Glomerular endothelial cell (primary cell): ENCODE measurements around the gene SGPL1. TPM values are rescaled to one million over a fixed set of nuclear protein-coding genes. Genes with fewer than 3 reads are reported as not detected.
A peak's percentile ranks its signal among the peaks of the same experiment; 100 is the strongest.

Source experiments
- DNase-seq: peaks from one replicate; pipeline ENCODE4 v3.0.0-alpha.2; 2011; ENCODE audit warnings: low read depth, low spot score; ENCODE audit errors: extremely low read depth
- total RNA-seq: library from RNA; depleted of rRNA; stranded (reverse); fragments of >200 nt; gene quantifications from 2 replicates; pipeline ENCODE4 v1.2.3, GENCODE V29; 2015

Gene SGPL1
- total RNA-seq, 1 donor from 2014 or later: 24.2 TPM

DNA sequence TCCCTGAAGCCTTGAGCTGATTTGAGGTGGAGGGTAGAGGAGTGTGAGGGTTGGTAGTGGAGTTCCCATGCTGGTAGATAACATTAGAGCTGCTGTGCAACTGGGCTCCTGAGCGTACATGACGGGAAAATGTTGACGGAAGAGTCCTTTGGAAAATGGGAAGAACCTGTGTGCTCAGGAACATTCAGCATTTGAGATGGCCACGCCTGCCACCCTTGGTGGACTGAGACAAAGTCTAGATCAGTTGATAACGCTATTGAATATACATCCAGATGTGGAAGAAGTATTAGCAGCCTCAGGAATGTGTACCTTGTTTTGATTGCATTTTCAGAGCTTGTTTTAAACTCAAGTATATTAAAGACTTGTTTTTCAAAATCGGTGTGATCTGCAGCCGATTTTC, 56.5 kb downstream of the SGPL1 start:
- DNase-seq: no peak

DNA sequence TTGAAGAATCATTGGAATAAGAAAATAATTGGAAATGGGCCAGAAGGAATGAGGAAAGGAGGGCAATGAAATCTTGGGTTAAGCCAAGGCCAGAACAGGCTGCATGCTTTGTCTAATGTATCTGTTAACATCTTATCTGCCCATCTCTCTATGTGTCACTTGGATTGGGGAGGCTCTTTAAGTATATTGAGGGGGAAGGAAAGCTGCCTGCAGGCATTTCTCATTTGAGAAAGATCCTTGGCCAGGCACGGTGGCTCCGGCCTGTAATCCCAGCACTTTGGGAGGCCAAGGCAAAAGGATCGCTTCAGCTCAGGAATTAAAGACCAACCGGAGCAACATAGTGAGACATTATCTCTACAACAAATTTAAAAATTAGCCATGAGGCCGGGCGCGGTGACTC, 58.3 kb downstream of the SGPL1 start:
- DNase-seq: no peak

DNA sequence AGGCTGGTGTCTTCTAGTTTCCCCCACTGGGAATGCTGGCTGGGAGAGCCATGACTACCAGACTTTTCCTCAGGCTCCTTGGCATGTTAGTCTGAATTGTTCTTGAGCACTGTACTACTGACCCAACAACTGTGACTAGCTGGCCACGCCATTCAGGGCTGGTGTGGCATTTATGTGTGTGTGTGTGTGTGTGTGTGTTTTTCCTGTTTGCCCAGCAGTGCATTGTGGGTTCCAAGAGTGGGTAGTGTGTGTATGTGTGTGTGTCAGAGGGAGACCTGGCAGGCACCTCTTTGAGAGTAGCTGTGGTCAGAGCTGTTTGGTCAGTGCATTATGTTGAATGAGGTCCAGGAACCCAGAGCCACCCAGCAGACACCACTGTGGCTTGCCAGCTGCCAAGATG, 63.5 kb downstream of the SGPL1 start:
- DNase-seq: no peak

DNA sequence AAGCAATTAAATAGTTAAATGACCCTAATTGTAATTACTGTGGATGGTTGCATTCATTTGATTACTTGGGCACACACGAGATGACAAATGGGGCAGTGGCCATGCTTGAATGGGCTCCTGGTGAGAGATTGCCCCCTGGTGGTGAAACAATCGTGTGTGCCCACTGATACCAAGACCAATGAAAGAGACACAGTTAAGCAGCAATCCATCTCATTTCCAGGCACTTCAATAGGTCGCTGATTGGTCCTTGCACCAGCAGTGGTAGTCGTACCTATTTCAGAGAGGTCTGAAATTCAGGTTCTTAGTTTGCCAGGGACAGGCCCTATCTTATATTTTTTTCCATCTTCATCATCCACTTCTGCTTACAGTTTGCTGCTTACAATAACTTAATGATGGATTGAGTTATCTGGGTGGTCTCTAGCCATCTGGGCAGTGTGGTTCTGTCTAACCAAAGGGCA, 64.4 kb downstream of the SGPL1 start:
- DNase-seq: peak; percentile 72

DNA sequence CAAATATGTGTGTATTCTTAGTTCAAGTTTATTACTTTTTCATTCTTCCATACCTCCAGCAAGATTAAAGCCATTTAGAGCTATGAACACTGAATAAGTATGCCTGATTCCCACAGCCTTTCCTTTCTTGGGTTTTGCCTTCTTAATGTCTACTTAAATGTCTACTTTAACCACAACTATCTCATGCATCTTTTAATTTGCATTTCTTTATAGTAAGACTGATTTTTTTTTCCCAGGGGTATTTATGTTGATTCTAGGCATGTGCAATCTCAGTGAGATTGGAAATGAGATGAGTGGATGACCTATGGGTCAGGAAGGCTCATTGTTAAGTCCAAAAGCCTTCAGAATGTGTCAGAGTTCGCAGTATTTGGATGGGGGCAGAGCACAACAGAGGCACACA, 69.0 kb downstream of the SGPL1 start:
- no peak for DNase-seq

DNA sequence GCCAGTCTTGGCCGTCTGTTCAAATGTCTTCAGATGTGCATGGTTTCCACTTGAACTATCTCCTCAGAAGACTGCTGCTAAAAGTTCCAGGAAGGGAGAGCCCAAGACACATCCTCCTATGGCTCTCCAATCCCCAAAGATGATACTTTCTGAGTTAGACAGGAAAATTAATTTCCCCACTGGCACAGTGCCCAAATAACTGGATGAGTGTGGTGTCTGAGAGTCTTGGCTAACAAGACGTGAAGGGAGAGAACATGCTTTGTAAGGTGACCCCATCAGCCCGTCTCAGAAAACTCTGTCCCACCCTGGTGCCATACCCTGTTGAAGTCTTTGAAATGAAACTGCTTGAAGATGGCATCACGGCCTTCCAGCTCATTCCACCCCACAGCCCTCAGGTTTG, 69.7 kb downstream of the SGPL1 start:
- DNase-seq: no peak

DNA sequence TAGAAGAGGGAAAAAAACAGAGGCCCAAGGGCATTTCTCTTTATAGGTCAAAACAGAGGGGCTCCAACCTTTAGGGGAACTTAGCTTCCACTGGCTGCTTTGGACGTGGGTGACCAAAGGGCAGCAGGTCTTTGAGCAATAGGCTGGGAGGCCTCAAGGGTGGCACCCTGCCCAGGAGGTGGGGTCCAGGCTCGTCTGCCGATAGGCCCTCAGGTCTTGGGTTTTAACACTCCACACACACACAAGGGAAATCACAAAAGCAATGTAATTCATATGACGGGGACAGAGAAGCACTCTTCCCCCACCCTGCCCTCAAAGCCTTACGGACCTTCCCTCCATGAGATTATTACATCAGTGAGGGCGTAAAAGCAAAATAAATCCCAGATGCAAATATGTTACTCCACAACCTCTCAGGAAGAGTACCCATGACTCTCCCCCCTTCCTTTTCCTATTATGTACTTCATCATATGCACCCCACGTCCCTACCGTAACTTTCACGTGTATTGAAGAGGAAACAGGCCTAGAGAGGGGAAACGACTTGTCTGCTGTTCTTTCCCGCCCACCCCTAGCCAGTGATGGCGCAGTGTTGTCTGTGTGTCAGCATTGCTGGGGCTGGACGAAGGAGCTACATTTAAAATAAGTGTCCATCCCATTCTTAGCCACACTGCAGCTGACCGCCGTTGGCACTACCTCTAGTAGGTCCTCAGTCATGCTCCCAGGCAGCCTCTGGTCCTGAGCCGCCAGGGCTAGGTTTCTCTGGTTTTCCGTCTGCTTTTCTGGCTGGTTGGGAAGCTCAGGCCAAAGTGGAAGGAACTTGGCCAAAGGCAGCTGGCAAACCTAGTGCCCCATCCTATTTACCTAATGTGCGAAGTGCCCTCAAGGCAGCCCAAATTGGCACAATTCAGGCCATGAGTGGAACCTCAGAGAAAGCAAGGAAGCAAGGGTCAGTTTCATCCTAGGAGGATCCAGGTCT, 70.5 kb downstream of the SGPL1 start:
- DNase-seq: no peak

DNA sequence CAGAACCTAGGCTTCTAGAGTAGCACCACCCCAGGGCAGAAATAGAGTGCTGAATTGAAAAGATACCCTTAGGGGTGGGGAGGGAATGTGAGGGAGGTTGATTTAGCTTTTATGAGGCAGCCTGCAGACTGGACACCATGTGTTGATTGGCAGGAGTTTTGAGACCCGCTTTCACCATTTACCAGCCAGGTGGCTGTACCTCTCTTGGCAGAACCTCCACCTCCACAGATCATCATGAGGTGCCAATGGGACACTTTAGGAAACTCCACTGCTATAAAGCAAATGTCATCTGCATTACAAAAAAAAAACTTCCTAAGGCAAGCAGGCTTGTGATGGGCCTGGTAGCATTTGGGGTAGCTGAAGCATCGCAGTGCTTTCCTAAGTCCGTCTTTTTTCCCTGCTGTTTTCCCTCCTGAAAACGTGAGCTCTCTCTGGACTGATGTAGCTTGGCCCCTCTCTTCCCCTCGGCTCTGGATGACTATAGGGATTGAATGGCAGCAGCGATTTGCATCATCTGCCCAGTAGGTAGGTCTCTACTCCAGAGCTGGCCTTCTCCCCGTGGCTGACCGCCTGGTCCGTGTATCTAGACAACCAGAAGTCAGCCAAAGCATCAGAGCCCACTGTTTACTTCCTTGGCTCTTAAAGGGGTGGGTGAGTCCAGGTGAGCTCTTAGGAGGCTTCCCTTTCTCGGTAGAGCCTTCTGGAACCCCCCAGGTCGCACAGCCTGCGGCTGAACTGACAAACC, 71.3 kb downstream of the SGPL1 start:
- DNase-seq: no peak

DNA sequence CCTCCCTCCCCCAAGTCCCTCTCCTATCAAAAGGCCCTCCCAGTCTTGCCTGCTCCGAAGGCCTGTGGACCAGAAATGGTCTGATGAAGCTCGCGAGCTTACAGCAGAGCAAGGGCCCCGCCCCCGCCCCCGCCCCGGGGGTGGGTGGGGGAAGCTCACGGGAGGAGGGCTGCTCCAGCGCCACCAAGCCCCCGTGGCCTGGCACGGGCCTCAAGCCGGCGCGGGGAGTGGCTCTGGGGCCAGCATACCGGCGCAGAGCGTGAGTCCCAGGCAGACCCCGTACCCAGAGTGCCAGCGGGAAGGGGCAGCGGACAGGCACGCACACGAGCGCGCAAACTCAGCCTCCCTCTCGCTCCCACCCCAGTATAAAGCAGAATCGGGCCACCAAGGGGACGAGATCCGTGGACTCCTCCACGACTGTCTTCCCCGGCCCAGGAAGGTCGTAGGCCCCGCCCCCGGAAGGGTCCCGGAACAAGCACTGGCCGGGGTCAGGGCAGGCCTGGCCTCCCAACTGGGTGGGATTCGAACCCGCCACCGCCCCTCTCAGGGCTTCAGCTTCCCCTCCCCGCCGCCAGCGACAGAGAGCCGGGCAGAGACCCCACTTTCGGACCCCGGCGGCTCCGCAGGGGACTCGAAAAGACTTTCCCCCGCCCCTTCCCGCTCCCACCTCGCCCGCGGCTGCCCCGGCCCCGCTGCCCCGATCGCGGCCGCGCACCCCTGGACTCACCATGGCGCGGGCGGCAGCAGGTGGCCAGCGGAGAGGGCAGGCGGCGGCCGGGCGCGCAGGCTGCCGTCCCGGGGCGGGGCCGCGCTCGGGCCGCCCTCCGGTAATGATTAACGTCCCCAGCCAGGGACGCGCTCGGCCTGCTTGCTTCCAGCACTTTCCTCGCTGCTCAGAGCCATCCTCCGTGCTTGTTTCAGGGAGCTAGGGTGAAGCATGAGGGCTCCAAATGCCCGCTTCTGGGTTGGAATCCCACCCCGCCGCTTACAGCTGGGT, 72.4 kb downstream of the SGPL1 start, which contains the start of gene PCBD1:
Gene PCBD1, minus strand, starts transcription at position 762 of the 997 bp plus-strand sequence. Its CDS starts 32 bp downstream, at position 730.
- no peak for DNase-seq

DNA sequence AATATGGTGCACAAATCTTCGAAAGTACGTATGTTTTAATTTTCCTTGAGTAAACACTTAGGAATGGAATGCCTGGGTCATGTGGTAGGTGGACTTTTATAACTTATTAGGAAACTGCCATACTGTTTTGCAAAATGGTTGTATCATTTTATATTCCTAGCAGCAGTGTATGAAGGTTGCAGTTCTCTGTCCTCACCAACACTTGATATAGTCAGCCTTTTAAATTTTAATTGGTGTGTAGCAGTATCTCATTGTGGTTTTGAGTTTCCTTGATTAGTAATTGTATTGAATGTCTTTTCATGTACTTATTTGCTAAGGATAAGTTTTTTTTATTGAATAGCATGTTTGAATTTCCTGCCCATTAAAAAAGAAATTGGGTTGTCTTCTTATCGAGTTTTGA, 73.5 kb downstream of the SGPL1 start:
- no peak for DNase-seq

DNA sequence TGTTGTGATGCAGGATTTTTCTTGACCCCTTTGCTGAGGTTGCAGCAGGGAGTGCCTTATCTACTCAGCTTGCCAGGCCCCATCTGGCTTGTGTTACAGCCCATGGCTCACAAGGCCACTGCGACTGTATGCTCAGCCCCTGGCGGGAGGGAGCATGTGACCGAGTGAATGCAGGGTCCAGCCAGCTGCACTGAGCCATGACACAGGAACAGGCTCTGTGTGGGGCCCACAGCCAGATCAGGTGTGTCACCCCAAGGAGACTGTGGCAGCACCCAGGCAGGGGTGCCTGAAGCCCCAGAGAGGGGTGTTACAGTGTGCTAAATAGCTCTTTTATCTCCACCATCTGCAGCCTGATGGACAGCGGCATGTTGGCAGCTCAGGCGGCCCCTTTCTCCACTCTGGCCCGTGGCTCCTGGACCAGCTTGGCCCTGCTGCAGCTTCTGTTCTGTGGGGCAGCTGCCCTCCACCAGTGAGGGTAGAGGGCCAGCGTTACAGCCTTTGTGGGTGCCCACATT, 75.2 kb downstream of the SGPL1 start:
- DNase-seq: no peak

DNA sequence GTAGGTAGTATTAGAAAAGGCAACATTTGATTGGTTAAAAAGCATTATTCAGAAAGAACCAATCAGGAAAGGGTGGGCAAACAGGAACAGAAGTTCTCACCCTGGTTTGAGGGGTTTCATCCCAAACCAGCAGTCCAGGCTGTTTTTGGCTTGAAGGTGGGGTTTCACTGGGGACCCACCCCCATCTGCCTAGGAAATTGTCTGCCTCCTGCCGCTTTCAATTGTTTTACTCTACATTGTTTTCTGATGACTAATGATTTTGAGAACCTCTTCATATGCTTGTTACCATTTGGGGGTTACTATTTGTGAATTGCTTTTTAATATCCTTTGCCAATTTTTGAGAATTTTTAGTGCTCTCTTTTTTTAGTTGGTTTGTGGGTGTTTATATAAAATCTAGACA, 75.9 kb downstream of the SGPL1 start:
- DNase-seq: no peak

DNA sequence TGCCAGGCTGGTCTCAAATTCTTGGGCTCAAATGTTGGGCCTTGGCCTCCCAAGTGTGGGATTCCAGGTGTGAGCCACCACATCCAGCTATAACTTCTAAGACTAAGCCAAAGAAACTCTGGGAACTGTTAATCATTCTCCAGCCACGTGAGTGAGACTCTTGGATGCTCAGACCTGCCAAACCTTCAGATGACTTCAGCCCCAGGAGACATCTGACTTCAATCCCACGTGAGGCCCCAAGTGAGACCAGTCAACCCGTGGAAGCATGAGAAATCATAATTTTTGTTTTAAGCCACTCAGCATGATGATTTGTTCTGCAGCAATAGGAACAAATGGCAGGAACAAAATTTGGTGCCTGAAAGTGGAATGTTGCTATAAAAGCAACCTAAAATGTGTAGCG, 76.9 kb downstream of the SGPL1 start:
- no peak for DNase-seq

DNA sequence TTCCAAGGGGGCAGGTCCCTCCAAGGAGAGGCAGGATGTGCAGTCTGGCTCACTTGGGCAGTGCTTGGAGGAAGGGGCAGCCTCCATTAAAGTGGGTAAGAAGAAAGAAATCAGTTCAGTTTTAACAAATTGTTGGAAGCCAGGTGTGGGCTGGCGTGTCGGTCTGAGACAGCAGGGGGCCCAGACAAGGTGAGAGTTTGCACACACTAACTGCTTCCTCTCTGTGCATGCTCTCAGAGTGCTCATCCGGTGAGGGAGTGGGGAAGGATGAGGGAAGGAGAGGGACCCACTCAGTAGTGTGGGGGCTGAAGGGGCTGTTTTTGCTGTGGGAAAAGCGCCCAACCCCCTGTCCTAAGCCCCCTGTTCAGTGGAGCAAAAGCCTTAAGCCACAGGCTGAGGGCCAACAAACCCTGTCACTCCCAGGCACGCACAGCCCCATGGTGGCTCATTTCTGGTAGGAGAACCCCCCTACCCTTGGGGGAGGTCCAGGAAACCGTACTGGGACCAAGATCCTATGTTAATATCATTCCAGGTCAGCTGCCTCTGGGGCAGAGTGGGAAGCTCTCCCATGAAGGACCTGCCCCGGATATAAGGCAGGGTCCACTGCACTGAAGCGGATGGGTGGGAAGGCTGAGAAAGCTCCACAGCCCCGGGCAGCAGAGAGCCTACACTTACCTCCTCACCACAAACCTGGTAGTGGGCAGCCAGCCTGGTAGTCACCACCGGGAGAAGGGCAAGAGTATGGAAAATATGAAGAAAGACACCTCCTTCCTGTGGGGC, 77.7 kb downstream of the SGPL1 start:
- DNase-seq: no peak

DNA sequence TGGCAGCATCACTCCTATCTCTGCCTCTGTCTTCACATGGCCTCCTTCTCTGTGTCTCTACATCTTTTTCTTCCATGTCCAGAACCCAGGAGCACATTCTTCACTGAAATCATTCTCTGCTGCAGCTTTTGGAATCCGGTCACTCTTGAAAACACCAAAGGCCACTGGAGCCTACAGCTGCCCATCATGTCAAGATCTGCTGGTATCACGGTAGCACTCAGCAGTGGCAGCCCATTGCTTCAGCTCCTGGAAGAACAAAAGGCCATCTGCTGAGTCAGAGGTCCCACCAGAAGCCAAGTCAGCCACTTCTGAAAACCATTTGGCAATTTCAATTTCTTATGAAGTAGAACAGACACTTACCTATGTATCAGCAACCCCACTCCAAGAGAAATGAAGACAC, 78.7 kb downstream of the SGPL1 start:
- no peak for DNase-seq

DNA sequence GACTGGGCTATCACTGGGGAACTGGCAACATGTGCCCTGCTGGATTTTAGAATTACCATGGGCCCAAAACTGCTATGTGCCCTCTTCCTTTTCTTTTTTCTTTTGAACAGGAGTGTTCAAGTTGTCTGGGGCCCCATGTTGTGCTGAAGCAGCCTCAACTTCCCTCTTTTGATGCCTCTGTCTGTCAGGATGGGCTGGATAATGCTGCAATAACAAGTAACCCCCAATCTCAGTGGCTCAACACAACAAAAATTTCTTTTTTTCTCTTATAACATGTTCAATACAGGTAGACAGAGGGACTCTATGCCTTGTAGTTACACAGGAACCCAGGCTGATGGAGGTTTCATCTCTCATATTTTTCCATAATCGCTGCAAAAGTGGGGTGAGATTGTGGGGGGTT, 80.8 kb downstream of the SGPL1 start:
- no peak for DNase-seq

DNA sequence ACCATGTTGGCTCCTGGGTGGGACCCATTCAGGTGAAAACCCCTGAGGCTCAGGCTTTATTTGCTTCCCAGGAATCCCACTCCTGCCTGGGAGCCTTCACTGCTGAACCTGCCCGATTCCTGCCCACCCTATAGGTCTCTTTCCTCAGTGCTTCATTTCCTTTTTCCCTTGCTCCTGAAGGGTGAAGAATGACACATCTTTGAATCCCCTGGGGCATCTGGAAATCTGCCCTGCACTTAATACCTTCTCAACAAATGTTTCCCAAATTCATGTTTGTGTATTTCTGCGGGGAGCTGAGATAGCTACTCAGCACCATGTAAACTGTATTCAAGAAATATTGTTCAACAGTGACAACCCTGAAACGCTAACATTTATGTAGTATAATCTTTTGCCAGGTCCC, 82.9 kb downstream of the SGPL1 start:
- no peak for DNase-seq

DNA sequence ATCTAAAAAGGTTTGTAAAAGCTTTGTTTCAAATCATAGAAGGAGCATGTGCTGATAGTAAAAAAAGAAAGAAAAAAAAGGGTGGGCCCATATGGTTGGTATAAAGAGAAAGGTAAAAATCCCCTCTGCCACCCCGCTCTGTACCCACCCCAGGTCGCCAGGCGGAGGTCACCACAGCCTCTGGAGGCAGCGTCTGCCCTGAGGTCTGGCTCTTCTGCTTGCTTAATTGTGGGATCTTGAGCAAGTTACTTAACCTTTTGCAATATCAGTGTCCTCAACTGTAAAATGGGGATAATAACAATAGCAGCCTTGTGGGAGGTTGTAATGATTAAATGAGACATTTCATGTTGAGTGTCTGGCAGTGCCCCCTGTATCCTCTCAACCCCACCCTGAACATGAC, 83.3 kb downstream of the SGPL1 start:
- DNase-seq: no peak

DNA sequence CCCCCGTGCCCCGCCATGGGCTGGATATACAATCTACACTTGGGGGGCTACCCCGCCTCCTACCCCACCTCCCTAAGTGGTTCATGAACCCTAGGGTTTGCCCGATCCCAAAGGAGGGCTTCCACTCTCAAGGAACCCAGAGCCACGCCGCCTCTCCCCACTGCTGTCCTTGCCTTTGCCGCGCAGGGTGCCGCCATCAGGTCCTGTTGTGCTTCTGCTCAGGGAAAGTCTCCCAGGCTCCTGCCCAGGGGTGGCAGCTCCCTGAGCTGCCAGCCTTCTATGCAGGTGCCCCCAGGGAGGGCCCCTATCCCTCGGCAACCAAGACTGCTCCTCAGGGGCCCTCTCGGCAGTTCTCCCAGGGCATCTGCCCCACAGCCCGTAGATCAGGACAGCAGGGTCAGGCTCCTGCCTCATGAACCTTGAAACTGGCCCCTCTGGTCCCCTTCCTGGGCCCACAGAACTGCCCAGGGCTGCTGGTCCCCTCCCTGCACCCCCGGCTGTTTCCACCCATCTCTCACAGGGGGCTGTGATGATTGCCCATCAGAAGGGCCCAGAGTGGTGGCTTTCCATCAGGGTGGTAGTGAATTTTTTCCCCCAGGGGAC, 85.6 kb downstream of the SGPL1 start:
- no peak for DNase-seq
